Neural progenitor cell (in vitro differentiated cells): Measurements from ENCODE around the gene COQ7.

Experiments
- EZH2 ChIP-seq: fragments of 200-600 bp; sonication (generic); IDR thresholded peaks from 2 replicates; pipeline ENCODE4 v1.6.1; 2017; ENCODE audit warnings: antibody characterized with exemption, mild to moderate bottlenecking, moderate library complexity
- TF ChIP-seq, protein P1 (sequence below): fragments of 200-600 bp; sonication (generic); IDR thresholded peaks from 2 replicates; pipeline ENCODE4 v1.5.1; 2017; ENCODE audit warnings: antibody characterized with exemption, mild to moderate bottlenecking

GRCh38 chr16:19095654-19096053, 28.2 kb downstream of the COQ7 start:
- TF ChIP-seq, protein P1, sequence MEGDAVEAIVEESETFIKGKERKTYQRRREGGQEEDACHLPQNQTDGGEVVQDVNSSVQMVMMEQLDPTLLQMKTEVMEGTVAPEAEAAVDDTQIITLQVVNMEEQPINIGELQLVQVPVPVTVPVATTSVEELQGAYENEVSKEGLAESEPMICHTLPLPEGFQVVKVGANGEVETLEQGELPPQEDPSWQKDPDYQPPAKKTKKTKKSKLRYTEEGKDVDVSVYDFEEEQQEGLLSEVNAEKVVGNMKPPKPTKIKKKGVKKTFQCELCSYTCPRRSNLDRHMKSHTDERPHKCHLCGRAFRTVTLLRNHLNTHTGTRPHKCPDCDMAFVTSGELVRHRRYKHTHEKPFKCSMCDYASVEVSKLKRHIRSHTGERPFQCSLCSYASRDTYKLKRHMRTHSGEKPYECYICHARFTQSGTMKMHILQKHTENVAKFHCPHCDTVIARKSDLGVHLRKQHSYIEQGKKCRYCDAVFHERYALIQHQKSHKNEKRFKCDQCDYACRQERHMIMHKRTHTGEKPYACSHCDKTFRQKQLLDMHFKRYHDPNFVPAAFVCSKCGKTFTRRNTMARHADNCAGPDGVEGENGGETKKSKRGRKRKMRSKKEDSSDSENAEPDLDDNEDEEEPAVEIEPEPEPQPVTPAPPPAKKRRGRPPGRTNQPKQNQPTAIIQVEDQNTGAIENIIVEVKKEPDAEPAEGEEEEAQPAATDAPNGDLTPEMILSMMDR, result no peak
- no peak for TF ChIP-seq EZH2
